Stimulated activated CD4-positive, alpha-beta T cell treated with anti-CD3 and anti-CD28 coated beads, TNF-alpha, amount 100 ng/mL, for 1 hour (primary cell): ENCODE measurements around the gene RANBP17.
"Not testable (repeated sequence)": the region's sequence is repeated elsewhere in the genome, so short reads cannot be mapped to it uniquely, and the experiment has no call there.

Experiments
- DNase-seq, 3 donors: peaks; one replicate each; pipeline ENCODE4 v3.0.0-alpha.2; 2020; ENCODE audit warnings: low read depth in 3 of 3, low spot score in 1 of 3

Gene RANBP17

GRCh38 chr5:170937914-170938313, 76.1 kb downstream of the RANBP17 start:
- no peak for DNase-seq

DNA sequence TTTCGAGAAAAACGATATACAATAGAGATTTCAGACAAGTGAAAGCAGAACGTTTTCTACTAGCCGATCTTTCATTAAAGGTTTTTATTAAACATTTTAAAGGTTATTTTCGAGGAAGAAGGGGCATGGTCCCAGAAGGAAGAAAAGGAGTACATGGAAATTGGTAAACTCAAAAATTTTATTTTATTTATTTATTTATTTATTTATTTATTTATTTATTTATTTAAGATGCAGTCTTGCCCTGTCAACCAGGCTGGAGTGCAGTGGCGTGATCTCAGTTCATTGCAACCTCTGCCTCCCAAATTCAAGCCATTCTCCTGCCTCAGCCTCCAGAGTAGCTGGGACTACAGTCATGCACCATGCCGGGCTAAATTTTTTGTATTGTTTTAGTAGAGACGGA, 77.4 kb downstream of the RANBP17 start:
- no peak for DNase-seq

DNA sequence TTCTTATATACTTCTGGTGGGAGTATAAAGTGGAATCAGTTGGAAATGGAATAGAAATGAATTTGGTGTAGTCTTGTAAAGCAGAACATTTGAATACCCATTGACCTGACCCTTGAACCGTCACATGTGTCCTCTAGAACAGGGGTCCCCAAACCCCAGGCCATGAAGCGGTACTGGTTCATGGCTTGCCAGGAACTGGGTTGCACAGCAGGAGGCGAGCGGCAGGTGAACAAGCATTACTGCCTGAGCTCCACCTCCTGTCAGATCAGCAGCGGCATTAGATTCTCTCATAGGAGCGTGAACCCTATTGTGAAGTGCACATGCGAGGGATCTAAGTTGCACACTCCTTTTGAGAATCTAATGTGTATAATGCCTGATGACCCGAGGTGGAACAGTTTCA, 80.0 kb downstream of the RANBP17 start:
- DNase-seq: no peak

GRCh38 chr5:170945275-170945674, 83.5 kb downstream of the RANBP17 start:
- no peak for DNase-seq

DNA sequence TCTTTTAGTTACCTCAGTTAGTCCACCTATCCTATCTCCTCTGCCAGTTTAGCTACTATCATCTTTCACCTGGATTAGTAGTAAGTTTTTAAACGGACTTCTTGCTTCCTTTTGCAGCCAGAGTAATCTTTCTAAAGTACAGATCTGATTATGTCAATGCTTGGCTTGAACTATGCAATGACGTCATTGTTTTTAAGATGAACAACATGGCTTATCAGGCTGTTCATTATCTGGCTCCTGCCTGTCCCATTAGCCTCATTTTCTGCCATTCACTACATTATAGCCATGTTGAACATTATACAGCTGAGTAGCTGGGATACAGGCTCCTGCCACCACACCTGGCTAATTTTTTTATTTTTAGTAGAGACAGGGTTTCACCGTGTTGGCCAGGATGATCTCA, 98.7 kb downstream of the RANBP17 start:
- no peak for DNase-seq

- DNase-seq: no peak
Observed at GRCh38 chr5:170963521-170963920, 101.7 kb downstream of the RANBP17 start.

- DNase-seq: no peak
Observed at GRCh38 chr5:170974461-170974860, 112.6 kb downstream of the RANBP17 start.

DNA sequence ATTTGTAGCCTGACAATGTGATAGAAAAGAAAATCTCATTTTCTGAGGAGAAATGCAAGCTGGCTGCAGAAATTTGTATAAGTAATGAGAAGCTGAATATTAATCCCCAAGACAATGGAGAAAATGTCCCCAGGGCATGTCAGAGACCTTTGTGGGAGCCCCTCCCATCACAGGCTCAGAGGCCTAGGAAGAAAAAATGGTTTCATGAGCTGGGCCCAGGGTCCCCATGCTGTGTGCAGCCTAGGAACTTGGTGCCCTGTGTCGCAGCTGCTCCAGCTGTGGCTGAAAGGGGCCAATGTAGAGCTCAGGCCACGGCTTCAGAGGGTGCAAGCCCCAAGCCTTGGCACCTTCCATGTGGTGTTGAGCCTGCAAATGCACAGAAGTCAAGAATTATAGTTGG, 118.4 kb downstream of the RANBP17 start:
- not testable (repeated sequence) for DNase-seq

DNA sequence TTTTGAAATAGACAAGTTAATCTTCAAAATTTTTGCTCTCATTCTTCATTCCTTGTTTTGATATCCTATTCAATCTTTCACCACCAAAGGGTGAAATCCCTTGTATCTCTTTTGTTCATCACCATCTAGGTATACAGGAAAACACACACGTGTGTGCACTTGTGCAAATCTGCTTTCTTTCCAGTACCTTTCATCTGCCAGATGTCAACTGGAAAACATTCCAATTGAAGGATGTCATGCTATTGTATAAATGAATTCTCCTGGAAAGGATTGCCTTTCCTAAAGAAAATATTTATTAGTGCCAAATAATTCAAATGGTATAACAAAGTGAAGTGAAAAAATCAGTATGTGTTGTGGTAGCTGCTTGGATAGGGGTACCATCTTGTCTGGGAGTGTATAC, 123.7 kb downstream of the RANBP17 start:
- DNase-seq: no peak

DNA sequence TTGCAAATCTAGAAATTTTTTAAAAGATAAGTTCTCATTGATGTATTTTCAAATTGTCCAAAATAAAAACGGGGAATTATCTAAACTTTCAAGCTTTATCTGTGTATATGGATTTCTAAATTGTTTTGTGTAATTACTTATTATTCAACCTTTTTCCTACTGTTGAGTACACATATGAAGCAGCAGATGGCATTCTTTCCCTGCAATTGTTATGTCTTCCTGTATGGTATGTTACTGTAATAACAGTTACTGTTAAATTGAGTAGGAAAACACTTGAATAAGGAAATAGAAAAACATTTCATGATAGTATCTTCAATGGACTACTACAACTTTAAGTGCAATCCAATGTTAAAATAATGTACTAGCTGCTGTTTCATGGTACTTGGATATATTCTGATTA, 124.8 kb downstream of the RANBP17 start:
- DNase-seq: no peak

DNA sequence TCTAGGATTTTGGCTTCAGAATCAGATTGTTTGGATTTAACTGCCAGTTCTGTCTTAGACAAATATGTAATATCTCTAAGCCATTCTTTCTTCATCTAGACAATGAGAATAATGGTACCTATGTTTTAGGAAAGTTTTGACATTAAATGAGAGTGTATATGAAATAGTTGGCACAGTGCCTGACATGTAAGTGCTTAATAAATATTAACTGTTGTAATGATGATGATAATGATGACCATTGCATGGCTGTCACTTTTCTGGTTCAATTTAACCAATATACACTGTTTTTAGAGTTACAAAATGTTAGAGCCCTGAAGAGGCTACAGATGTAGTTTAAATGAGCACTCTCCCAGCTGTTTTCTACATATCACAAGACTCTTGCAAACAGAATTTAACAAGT, 131.7 kb downstream of the RANBP17 start:
- DNase-seq: no peak

- DNase-seq: no peak
Observed at GRCh38 chr5:171010086-171010485, 148.3 kb downstream of the RANBP17 start.

DNA sequence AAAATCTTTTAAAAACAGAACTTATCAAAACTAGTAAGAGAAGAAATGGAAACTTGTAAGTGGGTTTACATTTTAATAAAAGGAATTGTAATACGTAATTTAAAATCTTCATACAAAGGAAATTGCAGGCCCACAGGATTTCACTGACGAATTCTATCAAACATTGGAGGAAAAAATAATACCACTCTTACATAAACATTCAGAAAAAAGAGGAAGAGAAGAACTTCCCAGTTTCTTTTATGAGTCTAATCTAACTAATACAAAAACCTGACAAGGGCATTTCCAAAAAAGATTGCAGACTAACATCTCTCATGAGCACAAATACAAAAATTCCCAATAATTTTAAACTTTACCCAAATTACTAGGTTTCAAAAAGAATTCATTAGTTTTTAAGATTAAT, 149.0 kb downstream of the RANBP17 start:
- no peak for DNase-seq

GRCh38 chr5:171023508-171023907, 161.7 kb downstream of the RANBP17 start:
- no peak for DNase-seq

DNA sequence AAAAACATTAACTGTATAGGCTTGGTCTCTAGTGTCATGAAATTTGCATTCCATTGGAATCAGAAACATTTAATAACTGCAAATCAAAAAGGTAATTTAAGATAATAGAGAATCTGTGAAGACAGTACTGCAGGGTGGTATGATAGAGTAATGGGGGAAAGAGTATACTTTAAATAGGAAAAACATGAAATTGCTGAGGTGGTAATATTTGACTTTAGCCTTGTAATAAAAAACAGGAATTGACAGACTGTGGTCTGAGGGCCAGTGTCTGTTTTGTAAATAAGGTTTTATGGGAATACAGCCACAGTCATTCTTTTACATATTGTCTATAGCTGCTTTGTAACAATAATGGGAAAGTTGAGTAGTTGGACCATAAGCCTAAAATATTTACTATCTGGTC, 162.3 kb downstream of the RANBP17 start:
- no peak for DNase-seq

DNA sequence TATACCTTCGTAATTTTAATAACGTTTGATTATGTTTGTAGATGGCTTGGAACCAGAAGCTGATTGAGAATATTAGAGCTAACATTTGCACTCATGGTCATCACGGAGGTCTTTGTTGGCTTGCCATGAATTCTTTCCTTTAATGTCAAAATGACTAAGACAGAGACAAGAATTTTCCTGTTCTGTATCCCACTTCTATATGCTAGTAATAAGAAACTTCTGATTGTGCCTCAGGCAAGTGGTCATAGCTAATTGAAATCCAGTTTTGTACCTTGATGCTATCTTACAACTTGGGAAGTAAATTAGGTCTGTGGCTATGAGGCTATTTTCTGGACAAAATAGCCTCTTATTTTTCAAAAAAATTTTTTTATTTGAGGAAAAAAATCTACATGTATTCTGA, 167.6 kb downstream of the RANBP17 start:
- no peak for DNase-seq

- no peak for DNase-seq
Observed at GRCh38 chr5:171031977-171032376, 170.2 kb downstream of the RANBP17 start.

- no peak for DNase-seq
Observed at GRCh38 chr5:171032435-171032973, 170.7 kb downstream of the RANBP17 start.

DNA sequence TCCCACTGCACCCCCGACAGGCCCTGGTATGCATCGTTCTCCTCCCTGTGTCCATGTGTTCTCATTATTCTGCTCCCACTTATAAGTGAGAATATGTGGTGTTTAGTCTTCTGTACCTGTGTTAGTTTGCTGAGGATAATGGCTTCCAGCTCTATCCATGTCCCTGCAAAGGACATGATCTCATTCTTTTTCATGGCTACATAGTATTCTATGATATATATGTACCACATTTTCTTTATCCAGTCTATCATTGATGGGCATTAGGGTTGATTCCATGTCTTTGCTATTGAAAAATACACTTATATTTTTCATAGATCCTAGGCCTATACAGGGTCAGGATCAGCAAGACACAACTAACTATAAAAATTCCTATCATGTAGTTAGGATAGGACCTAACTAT, 180.1 kb downstream of the RANBP17 start:
- DNase-seq: not testable (repeated sequence)

GRCh38 chr5:171050916-171051315, 189.1 kb downstream of the RANBP17 start:
- DNase-seq: no peak

DNA sequence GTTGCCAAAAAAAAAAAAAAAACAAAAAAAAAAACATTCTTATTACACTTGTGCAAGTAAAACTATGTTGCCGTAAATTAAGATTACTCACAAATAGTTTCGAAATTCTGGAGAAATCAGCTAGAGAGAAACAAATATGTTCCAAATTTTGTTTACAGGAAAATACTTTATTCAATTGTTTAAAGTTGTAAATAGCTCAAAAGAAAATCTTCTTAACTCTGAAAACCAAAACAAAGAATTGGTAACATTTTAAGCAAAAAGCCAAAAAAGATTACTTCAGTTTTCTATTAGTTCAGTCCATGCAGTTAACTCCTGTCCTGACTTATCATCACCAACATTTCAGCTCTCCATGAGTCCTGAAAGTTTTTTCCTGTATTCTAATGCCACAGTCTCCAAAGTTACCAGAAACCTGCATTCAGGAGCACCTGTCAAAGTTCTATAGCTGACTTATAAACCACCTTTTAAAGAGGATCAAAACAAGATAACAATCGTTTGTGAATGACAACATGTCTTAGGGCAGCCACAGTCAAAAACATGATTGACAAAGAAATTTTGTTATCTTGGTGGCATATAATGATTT, 194.1 kb downstream of the RANBP17 start:
- no peak for DNase-seq

DNA sequence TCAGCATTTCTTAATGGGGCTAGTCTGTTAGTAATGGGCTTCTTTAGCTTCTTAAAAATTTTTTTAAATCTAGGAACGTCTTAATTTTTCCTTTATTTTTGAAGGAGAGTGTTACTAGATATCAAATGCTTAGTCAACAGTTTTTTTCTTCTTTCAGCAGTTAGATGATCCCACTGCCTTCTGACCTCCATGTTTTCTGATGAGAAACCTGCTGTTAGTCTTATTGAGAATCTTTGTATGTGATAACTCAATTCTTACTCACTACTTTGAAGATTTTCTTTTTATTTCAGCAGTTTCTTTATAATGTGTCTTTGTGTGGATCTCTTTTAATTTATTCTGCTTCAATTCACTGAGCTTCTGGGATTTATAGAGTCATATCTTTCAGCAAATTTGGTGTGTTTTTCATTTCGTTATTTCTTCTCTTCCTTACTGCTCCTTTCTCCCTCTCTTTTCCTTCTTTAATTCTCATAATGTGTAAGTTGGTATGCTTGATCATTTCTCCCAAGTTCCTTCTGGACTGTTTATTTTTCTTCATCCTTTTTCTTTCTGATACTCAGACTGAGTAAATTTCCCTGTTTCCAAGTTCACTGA, 205.8 kb downstream of the RANBP17 start:
- no peak for DNase-seq

DNA sequence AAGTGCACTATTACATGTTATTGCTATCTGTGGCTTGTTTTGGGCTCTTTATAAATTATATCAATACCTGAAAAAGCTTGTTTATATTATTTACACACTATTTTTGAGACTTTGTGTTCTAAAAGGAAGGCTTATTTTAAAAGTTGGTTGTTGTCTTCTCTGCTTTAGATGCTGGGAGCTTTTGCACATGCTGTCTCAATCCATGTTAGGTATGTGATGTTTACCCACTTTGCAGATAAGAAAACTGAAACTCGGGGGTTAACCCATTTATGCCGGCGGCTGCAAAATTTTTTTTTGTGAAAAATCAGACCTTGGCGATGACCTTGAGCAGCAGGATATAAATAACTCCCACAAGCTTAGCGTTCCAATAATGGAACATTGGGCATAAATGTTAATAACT, 212.9 kb downstream of the RANBP17 start:
- no peak for DNase-seq
